EL (cell line): ENCODE measurements around the gene CFAP61.
A peak's percentile ranks its signal among the peaks of the same experiment; 100 is the strongest.
"Not testable (repeated sequence)": the region's sequence is repeated elsewhere in the genome, so short reads cannot be mapped to it uniquely, and the experiment has no call there.

ENCODE experiments used
- DNase-seq: peaks from one replicate; pipeline ENCODE4 v3.0.0-alpha.2; 2016

The CFAP61 gene

DNA sequence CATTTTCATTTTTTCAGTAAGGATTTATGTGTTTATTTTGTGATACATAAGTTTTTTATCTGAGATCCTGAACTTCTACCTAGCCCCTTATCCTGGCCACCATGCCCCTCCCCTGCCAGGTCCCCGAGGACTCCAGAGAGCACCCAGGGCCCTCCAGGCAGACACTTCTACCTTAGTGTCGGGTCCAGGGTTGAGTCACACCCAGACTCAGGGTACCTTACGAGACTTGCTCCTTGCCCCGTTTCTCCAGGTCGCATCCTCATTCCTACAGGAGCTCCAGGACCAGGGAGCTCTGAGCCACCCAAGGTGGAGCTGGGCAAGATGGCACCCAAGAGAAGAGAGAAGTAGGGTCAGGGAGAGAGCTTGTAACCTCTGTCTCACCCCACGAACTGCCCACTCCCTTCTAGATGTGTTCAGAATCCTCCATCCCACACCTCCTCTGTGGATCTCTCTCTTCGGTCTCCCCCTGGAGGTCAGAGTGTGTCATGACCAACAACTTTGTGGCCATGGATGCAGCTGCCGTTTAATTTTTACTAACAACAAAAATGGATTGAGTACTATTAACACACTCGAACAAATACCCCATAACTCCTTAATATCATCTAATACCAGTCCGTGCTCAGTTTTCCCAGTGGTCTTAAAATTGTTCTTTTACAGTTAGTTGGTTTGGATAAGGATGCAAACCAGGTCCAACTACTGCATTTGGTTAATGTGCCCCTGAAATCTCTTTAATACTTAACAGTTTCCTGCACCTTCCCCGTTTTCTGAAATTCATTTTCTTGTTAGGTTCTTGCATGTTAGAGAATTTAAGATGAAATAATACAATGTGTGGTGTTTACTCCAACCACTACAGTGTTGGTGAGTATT is 185.0 kb downstream of the CFAP61 start:
- DNase-seq = peak; percentile 31

DNA sequence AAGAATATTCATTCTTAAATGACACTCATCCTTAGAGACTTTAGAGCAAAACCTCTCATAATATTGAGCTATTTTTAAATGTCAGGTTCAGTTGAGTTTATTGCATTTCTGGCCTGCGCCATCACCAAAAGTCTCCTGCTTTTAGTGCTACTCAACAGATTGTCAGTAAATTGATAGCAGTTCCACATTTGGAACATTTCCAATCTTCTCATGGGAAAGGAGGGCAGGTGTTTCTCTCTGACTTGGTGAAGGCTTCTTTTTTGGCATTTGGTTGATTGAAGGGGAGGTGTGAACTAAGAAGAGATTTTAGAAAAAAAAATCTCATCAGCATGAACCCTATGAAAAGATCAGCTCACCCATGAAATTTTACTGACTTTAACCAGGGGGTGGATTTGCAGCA is 189.6 kb downstream of the CFAP61 start:
- no peak for DNase-seq

DNA sequence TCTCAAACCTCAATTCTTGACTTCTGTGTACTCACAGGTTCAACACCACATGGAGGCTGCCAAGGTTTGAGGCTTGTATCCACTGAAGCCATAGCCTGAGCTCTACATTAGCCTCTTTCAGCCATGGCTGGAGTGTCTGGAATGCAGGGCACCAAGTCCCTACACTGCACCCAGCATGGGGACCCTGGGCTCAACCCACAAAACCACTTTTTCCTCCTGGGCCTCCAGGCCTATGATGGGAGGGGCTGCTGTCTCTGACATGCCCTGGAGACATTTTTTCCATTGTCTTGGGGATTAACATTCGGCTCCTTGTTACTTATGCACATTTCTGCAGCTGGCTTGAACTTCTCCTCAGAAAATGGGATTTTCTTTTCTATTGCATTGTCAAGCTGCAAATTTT is 192.1 kb downstream of the CFAP61 start:
- DNase-seq = not testable (repeated sequence)

DNA sequence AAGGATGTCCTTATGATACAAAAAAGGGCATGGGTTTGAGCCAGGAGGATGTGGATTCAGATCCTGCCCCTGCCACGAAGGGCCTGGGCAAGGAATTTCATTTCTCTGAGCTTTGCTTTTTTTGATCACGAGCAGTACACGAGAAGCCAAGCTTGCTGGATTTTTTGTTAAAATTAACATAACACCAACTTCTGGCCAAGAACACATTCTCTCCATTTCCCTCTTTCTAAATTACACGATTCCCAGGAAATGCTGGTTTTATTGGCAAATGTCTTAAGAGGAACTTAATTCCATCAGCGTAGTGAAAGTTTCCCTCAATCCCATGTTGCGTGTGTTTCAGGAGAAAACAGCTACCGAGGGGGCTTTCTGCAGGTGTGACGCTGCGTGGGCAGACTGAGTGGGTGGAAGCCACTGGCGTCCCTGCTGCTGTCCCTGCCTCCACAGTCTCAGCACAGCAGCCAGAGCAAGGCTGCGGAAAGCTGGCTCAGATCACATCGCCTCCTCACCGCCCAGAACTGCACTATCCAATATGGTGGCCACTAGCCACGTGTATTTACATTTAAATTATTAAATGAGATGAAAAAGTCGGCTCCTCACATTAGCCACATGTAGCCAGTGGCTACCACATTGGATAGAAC is 194.8 kb downstream of the CFAP61 start:
- DNase-seq = no peak

DNA sequence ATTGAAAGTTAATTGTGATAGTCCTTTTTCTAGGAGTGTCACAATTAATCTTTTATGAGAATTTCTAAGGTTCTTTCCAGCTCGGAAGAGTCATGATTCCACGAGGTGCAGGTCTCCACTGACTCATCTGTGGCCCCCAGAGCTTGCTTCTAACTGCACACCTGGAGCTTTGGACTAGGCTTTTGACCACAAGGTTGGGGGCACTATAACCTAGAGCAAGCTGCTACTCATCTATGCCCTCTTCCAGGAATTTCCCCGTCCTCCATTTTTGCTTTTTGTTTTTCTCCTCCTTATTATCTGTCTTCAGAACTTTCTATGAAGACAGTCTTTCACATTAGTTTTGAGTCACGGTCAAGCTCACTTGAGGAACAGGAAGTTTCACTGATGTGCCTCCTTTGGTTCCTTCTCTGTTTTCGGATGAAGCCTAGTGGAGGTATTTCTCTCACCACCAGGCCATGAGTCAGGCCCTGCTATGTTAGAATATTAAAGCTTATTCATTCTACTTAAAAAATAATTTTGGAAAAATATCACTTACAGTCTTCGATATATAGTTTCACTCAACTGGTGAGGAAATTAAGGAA is 196.4 kb downstream of the CFAP61 start:
- DNase-seq = no peak

DNA sequence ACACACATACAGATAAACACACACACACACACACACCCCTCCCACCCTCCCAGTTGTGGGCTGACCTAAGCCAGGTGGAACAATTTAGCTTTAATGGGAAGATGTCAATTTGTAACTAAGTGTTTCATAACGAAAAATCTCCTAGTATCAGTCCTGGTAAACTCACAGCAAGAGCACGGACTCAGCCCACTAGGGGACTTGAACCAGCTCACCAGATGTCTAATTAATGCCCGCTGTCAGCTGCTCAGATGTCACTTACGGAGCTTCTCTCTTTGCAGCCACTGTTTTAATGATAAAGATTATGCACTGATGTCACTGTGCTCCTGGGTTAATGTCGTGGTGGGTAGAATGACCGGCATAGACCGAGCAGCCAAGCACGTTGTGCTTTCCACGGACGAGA is 199.0 kb downstream of the CFAP61 start:
- DNase-seq = no peak

DNA sequence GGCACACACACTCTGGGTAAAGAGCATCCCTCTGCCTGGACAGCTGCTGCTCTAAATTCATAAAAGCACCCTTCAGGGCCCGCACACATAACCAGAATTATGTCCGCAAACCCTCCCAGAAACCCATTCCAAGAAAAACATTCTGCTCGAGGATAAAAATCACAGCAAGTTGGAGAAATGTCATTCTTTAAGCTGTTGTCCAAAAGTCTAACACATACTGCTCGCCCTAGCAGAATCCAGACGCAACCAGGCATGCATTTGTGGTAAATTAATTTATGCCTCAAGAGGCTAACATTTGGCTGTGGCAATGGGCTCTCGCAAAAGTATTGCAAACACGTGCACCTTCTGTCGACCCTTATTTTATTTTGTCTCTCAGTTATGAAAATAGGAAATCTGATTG is 199.5 kb downstream of the CFAP61 start:
- no peak for DNase-seq

DNA sequence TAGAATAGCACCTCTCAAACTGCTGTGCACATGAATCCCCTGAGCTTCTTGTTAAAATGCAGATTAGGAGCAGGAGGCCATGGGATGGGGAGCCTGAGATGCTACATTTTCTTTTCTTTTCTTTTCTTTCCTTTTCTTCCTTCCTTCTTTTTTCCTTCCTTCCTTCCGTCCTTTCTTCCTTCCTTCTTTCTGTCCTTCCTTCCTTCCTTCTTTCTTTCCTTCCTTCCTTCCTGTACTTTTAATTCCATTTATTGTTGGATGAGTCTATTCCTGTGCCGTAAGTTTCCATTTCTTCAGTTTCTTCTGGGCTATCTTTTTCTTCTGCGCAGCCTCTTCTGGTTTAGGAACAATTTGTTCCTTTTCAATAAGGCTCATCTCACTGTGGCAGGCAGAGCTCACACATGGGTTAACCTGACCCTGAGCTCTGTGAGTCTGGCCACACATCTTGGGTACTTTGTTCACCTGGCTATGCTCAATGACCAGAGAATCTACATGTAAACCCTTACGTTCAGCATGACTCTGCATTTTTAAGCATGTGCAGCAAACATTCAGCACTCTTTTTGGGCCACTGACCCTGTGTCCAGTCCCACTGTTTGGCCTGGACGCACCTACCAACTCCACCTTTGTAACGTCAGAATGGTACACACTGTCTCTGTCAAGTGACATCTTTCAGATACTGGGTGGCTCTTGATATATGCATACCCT is 200.9 kb downstream of the CFAP61 start:
- DNase-seq = no peak

DNA sequence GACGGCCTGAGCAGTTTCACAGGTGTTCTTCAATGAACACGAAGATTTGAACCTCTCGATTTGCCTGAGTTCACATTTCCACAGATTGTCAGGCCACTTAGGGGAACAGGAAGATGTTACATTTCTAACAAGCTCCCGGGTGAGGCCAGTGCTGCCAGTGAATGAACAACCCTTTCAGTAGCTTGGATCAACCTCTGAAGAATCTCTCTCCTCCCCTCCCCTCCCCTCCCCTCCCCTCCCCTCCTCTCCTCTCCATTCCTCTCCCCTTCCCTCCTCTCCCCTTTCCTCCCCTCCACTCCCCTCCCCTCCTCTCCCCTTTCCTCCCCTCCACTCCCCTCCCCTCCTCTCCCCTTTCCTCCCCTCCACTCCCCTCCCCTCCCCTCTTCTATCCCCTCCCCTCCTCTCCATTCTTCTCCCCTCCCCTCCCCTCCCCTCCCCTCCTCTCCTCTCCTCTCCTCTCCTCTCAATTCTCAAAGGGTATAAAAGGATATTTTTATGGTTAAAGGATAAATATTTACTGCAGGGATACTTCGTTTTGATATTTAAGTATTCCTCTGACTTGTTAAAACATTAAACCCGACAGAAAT is 201.5 kb downstream of the CFAP61 start:
- DNase-seq = no peak

DNA sequence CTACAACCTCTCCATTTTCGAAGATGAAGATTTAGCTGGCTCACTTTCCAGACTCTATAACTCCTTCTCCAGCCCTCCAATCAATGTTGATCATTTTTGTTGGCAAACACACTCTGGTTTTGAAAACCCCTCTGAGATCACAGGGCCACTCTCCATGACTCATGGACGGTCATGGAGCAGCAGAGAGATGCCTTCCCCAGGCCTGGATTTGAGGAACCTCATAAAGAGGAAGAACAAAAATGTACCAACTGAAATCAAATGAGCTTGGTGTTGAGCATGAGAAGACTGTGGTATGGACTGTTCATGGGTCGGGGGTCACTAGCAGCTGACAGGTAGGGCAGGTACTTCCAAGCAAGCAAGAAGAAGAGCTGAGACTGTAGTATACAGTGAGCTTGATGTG is 202.8 kb downstream of the CFAP61 start:
- no peak for DNase-seq

DNA sequence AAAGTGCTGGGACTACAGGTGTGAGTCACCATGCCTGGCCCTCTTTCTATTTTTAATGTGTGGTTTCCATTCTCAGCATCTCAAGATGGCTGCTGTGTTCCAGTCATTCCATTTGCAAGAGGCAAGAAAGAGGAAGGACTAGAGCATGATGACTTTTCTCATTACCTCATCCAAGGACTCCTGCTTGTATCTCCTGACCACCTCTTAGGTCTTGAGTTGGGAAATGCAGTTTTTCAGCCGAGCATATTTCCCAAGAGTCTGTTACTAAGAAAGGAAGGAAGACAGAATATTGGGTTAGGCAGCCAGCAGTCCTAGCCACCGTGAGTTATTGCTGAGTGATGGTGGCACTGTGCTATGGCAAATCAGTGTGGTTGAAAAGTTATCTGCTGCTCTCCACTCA is 207.2 kb downstream of the CFAP61 start:
- DNase-seq = peak; percentile 9

DNA sequence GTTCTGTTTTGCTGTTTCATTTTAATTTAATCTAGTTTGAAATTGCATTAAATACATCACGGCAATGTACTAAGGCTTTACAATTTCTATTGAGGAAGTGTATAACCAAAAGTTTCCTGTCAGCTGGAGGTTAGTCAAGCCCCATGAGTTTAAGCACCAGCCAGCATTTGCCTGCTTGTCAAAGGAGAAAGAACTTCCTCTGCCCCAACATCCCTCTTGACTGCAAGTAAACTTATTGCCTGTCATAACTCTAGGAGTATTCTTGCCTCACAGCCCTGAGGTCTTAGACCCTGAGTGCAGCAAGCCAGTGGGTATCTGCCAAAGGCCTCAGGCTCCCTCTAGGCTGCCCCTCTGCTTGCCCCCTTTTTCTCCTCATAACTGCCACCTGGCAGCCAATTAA is 208.8 kb downstream of the CFAP61 start:
- no peak for DNase-seq

DNA sequence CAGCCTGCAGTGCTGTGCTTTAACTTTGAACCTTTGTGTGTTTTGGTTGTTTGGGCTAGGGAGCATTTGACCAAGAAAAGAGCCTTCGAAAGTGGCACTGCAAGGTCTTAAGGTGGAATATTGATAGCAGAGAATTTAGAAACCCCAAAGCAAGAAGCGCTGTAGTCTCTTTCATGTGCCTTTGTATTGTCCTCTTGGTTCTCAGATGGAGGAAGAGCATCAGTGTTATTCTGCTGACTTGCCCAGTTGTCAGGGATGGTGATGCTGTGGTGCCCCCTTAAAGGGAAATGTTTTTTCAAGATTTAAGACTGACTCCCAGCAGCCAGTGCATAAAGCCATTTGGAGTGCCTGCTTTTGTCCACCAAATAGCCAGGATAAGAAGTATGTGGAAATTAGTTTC is 212.9 kb downstream of the CFAP61 start:
- DNase-seq = no peak

DNA sequence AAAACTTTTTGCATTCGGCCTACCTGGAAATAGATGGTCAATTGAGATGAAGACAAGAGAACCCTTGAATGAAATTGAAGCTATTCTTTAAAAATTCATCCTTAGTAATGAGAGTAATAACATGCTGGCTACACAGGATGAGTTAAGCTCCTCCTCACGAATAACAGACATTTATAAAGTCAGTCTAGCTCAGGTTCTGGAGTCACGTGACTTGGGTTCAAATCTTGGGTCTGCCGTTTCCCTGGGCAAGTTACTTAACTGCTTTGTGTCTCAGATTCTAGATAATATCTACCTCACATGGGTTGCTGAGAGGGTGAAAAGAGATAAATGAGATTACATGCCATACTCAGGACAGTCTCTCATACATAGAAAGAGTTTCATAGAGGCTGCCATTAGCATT is 214.2 kb downstream of the CFAP61 start:
- DNase-seq = no peak

DNA sequence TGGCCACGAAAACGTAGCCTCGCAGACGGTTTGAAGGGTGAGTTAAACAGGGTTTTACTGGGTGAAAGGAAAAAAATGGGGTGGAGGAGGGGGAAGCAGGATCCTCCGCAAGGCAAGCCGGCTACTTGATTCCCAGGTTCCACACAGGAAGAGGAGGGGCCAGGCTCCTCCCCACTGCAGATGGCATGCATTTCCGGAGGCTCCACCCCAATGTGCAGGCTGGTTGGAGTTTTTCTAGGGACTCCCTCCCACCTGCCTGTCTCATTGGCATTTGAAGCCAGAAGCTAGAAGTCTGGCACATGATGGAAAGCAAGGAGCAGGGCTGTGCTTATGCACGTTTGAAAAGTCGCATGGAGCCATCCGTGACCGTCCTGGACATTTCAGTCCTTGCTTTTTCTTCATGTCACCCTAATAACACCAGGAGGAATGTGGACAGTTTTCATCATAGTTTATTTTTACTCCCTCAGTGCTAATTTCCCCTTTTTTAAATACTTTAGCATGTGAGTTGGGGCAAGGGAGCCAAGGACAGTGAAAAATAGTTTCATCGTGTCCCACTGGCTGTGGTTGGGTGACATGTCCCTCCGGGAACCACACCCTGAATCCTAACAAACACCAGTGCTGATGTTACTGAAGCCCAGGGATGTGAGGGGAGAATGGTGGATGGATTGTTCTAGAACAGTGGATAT is 215.5 kb downstream of the CFAP61 start:
- no peak for DNase-seq

DNA sequence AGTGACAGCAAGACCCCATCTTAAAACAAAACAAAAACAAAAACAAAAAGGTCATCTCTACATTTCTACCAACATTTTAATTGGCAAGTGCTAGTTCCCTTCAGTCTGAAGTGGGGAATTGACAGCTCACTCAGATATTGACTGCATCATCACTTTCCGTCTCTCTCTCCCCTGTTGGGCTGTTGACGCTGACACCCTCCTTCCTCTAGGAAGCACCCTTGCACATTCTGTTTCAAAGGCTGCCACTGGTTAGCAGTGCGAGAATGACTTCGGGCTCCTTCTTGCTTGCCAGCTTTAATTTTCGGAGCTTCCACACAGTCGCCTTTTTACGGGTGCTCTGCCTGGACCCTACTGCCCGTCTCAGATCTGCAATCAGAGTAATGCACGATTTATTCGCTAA is 218.9 kb downstream of the CFAP61 start:
- no peak for DNase-seq

DNA sequence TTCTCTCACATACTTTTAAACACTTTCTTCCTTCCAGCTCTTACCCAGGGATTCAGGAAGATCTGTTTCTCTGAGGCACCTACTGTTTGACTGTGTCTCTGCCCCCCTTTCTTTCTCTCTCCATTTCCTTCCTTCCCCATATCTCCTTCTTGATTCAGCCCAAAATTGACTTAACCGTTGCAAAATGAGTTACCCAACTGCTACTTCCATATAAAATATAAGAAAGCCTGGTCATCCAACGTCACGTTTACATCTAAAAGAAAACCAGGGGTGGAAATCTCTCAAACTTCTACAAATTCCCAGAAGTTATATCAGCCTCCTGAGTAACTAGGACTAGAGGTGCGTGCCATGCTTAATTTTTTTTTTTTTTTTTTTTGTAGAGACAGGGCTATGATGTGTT is 220.4 kb downstream of the CFAP61 start:
- no peak for DNase-seq

DNA sequence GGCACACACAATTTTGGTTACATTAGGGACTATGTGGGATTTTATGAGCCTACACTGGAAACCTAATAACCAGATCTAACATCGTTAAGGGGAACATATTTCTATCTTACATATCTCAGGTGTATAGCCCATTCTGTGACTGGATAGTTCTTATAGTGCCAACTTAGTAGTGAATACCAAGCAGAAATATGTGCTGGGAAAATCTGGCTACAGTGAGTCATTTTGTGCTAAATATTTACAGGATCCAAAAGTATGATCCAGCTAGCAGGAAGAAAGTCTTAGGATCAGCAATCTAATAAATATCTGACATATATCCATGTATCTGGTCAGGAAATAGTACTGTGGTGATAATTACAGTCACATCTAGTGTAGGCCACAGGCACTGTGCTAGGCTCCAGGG is 221.0 kb downstream of the CFAP61 start:
- peak; percentile 13 for DNase-seq

DNA sequence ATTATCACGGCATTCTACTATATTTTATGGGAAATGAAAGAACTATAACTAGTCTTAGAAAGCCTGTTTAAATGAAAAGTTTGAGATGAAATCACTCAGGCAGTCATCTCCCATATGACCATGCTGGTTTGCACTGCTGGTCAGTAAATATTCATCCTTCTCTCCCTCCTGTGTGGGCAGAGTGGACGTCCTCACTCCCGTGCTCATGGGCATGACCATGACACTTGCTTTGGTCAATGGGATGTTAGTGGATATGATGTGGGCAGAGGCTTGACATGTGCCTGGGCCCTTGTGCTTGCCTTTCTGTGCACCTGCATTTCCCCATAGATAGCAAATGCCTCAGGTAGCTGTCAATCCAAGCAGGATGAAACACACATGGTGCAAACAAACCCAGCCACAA is 222.5 kb downstream of the CFAP61 start:
- DNase-seq = no peak

DNA sequence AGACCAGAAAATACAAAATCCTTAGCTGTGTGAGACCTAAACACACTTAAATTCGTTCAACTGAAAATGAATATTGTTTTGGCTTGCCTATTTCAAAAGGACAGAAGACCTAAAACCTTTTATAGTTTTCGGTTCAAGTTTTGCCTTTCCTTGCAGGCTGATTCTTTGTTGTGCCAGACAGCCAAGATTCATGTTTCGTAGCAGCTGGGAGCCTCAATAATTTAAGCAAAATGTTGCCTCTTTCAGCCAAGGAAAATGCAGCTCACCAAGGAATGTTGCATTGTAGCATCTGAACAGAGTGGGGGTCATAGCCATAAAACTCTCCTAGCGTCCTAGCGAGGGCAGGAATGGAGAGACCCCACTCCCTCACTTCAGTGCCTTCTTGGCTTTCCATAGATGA is 223.3 kb downstream of the CFAP61 start:
- DNase-seq = no peak

DNA sequence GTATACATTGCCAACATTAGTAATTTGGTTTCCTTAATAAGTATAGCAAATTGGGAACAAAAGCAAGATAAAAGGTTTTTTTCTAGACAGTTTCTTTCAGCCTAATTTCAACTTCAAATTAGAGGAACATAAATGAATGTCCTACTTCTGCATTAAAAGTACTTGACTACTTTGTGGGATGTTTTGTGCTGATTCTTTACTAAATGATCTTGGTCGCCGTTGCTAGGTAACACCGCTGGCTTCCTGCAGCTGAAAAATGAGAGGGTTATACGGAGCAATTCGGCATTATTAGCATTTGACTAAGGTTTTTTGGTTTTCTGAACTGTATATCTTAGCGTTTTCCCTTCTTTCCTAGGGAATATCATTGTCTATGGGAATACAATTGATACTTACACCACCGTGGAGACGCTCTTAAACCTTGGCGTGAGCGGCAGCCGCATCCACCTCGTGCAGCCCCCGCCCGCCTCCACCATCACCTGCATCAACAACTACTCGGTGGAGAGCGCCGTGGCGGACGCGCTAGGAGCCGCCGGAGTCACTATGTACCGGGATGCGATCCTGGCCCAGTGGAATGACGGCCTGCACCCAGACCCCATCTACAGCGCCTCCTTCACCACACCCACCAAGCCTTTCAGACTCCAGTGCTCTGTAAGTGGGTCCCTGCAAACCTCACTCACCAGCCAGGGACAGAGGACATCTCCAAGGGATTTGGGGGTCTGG is 224.6 kb downstream of the CFAP61 start:
- DNase-seq = no peak

DNA sequence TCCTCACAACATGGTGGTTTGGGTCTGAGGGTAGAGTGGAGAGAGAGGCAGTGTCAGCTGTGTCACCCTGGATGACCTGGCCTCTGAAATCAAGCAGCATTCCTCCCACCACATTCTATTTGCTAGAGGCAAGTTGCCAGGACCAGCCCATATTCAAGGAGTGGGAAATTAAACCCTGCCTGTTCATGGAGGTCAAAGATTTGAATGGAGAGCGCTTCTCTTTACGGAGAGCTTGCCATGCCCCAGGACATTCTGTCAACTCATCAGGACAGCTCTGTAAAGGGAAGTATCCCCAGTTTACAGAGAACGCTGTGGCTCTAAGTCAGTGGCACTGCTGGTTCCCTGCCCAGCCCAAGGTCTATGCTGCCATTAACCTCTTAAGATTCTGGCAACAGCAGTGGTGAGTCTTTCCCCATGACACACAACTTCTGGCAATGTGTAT is 225.6 kb downstream of the CFAP61 start:
- no peak for DNase-seq
